Left lung (tissue), 10 donors: ENCODE measurements around the gene PLA2G4F. TPM values are rescaled to one million over a fixed set of nuclear protein-coding genes. Genes with fewer than 3 reads are reported as not detected.

Source experiments
- ATAC-seq: fragments of 200-7000 bp; cut with Tn5 transposase; one replicate; pipeline ENCODE4 v1.9.1; 2020; ENCODE audit warnings: moderate library complexity
- DNase-seq, 4 donors: peaks; one replicate each; pipeline ENCODE4 v3.0.0-alpha.2; 2013 to 2020
- H3K27ac ChIP-seq, 2 donors: fragments of 200-600 bp; sonication (generic) in 1 of 2; one replicate each; pipeline versions ENCODE4 v1.5.0 to v1.8.0; 2020 to 2021
- H3K27me3 ChIP-seq, 2 donors: fragments of 200-600 bp; sonication (generic) in 1 of 2; one replicate each; pipeline versions ENCODE4 v1.5.0 to v1.8.0; 2020 to 2021
- H3K36me3 ChIP-seq, 2 donors: fragments of 200-600 bp; sonication (generic) in 1 of 2; one replicate each; pipeline versions ENCODE4 v1.5.0 to v1.8.0; 2020 to 2021
- H3K4me1 ChIP-seq, 2 donors: fragments of 200-600 bp; one replicate each; pipeline ENCODE4 v1.8.0; 2021
- H3K4me3 ChIP-seq, 2 donors: fragments of 200-600 bp; sonication (generic) in 1 of 2; one replicate each; pipeline versions ENCODE4 v1.5.0 to v1.8.0; 2020 to 2021; ENCODE audit warnings: mild to moderate bottlenecking in 1 of 2
- H3K9me3 ChIP-seq, 2 donors: fragments of 200-600 bp; sonication (generic) in 1 of 2; one replicate each; pipeline versions ENCODE4 v1.5.0 to v1.8.0; 2020 to 2021
- CTCF ChIP-seq, 2 donors: fragments of 200-600 bp; sonication (generic) in 1 of 2; IDR thresholded peaks; one replicate each; pipeline versions ENCODE4 v1.5.0 to v1.8.0; 2021; ENCODE audit warnings: antibody characterized with exemption in 2 of 2
- intact Hi-C, 2 donors: fragments of 100-400 bp; cut with DNase I; formaldehyde crosslinking; loops; one replicate each; pipeline versions ENCODE4 v1.11.2 to v1.14.2; 2022
- polyA plus RNA-seq, 6 donors: library from polyadenylated mRNA; unstranded; fragments of 120-200 nt; gene quantifications; one replicate each; pipeline ENCODE4 v1.2.1, GENCODE V29; 2013; ENCODE audit not compliant: insufficient read length in 6 of 6
- total RNA-seq, 2 donors: library from RNA; stranded (reverse); fragmentation: NEBNext Ultra II Directional; extraction: Animal tissue kit (Norgen Biotek cat#: 25700); gene quantifications; one replicate each; pipeline ENCODE4 v1.2.1, GENCODE V29; 2021
- donor health status: DM: no; HTN: yes; CAD: no.
- donor health status: DM: no; HTN: no; CAD: no.

The PLA2G4F gene
- total and polyA plus RNA-seq, 8 donors: 3.1 to 100 (median 12.7) TPM

GRCh38 chr15:42182328-42182886 lies 26.0 kb upstream of the PLA2G4F start:
- no peaks in the 10 kb centered on the region for H3K27me3 ChIP-seq
- peaks cover 0 to 98% of the 10 kb centered on the region in 2 donors for H3K36me3 ChIP-seq
- intact Hi-C loops: no loop called here
- H3K27ac ChIP-seq: peak overlapping the region in 1 of 2 donors; percentile 61
- ATAC-seq (no peak), DNase-seq (no peak)
- H3K9me3 ChIP-seq: no peaks in the 10 kb centered on the region
- no peak for TF ChIP-seq CTCF (IDR thresholded peaks at IDR 0.05)
- H3K4me3 ChIP-seq: no peak overlapping the region
- peaks cover 0 to 11% of the 10 kb centered on the region in 2 donors for H3K4me1 ChIP-seq

- no peaks in the 10 kb centered on the region for H3K4me1 ChIP-seq
- ATAC-seq (no peak), DNase-seq (no peak)
- TF ChIP-seq CTCF (IDR thresholded peaks at IDR 0.05): no peak
- H3K27me3 ChIP-seq: no peaks in the 10 kb centered on the region
- H3K9me3 ChIP-seq: no peaks in the 10 kb centered on the region
- intact Hi-C loops: no loop called here
- no peak overlapping the region for H3K4me3 ChIP-seq
- H3K27ac ChIP-seq: no peak overlapping the region
- H3K36me3 ChIP-seq: peaks cover 3 to 100% of the 10 kb centered on the region in 2 donors
Measured at GRCh38 chr15:42178056-42178455, 21.6 kb upstream of the PLA2G4F start.

GRCh38 chr15:42175671-42176070 lies 19.2 kb upstream of the PLA2G4F start:
- Histone ChIP-seq H3K27ac (peak overlapping the region in 1 of 2 donors; percentile 33), H3K4me3 (no peak overlapping the region), H3K4me1 (no peaks in the 10 kb centered on the region), H3K36me3 (peaks cover 3 to 99% of the 10 kb centered on the region in 2 donors), H3K27me3 (no peaks in the 10 kb centered on the region), H3K9me3 (no peaks in the 10 kb centered on the region)
- ATAC-seq: no peak
- intact Hi-C loops: no loop called here
- no peak for TF ChIP-seq CTCF (IDR thresholded peaks at IDR 0.05)
- no peak for DNase-seq

DNA sequence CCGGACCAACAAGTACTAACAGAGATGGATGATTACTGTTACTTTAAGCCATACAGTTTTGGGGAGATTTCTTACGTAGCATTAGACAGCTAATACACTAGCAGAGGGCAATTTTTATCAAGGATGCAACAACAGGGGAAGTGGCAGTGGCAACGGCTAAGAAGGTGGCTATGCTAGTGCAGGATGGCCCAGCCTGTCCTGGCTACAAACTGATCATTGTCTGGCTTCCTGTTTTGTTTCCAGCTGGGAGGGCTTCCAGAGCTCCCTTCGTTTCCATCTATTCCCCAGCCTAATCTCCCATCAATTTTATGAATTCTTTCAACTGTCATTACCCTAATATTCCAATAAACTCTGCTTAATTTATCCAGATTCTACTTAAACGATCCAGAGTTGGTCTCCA lies 16.0 kb upstream of the PLA2G4F start:
- intact Hi-C loops: no loop called here
- Histone ChIP-seq H3K9me3 (no peaks in the 10 kb centered on the region), H3K4me3 (no peak overlapping the region), H3K36me3 (peaks cover 3 to 93% of the 10 kb centered on the region in 2 donors), H3K27me3 (no peaks in the 10 kb centered on the region), H3K4me1 (no peaks in the 10 kb centered on the region), H3K27ac (no peak overlapping the region)
- DNase-seq: no peak
- TF ChIP-seq CTCF (IDR thresholded peaks at IDR 0.05): no peak
- ATAC-seq: no peak

DNA sequence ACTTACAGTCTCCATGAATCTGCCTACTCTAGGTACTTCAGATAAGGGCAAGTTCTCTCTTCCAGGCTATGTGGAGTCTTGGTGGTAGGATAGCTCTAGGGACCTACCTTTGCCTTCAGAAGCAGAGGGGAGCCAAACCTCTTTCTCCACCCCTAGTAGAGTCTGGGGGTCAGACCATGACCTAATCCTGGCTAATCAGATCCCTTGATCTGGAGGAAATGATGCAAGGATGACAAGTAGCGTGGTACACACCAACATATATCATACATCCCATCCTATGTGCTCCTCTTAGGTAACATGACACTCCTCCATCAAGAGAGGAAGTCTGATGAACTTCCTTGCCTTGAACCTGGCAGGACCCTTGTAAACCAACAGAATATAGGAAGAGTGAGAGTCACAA lies 15.4 kb upstream of the PLA2G4F start:
- intact Hi-C loops: no loop called here
- peak overlapping the region in 1 of 2 donors; percentile 25 for H3K27ac ChIP-seq
- H3K27me3 ChIP-seq: no peaks in the 10 kb centered on the region
- no peaks in the 10 kb centered on the region for H3K4me1 ChIP-seq
- ATAC-seq (no peak), DNase-seq (no peak)
- H3K9me3 ChIP-seq: no peaks in the 10 kb centered on the region
- no peak for TF ChIP-seq CTCF (IDR thresholded peaks at IDR 0.05)
- no peak overlapping the region for H3K4me3 ChIP-seq
- H3K36me3 ChIP-seq: peaks cover 3 to 93% of the 10 kb centered on the region in 2 donors
